Liver (tissue), 9 donors: ENCODE measurements around the gene RAB17. TPM values are rescaled to one million over a fixed set of nuclear protein-coding genes. Genes with fewer than 3 reads are reported as not detected.

ENCODE experiments used
- DNase-seq: peaks from one replicate; pipeline ENCODE4 v3.0.0-alpha.2; 2017; ENCODE audit warnings: low spot score
- H3K27ac ChIP-seq, 2 donors: one replicate each; pipeline ENCODE4 v1.7.0; 2013; ENCODE audit warnings: inconsistent platforms in 2 of 2, low read length in 2 of 2, control low read depth in 1 of 2, low read depth in 1 of 2, mild to moderate bottlenecking in 1 of 2
- H3K27me3 ChIP-seq, 4 donors: one replicate each; pipeline versions ENCODE4 v1.6.1 to v1.7.0; 2013; ENCODE audit warnings: low read length in 3 of 4, inconsistent platforms in 1 of 4, mild to moderate bottlenecking in 1 of 4, moderate library complexity in 1 of 4; ENCODE audit not compliant: control insufficient read depth in 4 of 4, insufficient read depth in 4 of 4
- H3K36me3 ChIP-seq, 4 donors: one replicate each; pipeline versions ENCODE4 v1.6.1 to v1.7.0; 2013; ENCODE audit warnings: low read length in 3 of 4, mild to moderate bottlenecking in 3 of 4, low read depth in 1 of 4, moderate library complexity in 1 of 4; ENCODE audit not compliant: control insufficient read depth in 4 of 4, insufficient read depth in 3 of 4
- H3K4me1 ChIP-seq, 4 donors: one replicate each; pipeline versions ENCODE4 v1.6.1 to v1.7.0; 2013; ENCODE audit warnings: low read length in 3 of 4, mild to moderate bottlenecking in 3 of 4, moderate library complexity in 1 of 4; ENCODE audit not compliant: control insufficient read depth in 4 of 4, insufficient read depth in 4 of 4
- H3K4me3 ChIP-seq, 3 donors: one replicate each; pipeline versions ENCODE4 v1.6.1 to v1.7.0; 2013; ENCODE audit warnings: low read length in 3 of 3, control low read depth in 1 of 3, low read depth in 1 of 3, mild to moderate bottlenecking in 1 of 3
- H3K9ac ChIP-seq, 2 donors: one replicate each; pipeline ENCODE4 v1.7.0; 2013; ENCODE audit warnings: low read length in 2 of 2, mild to moderate bottlenecking in 2 of 2, moderate library complexity in 2 of 2, control low read depth in 1 of 2, low read depth in 1 of 2
- H3K9me3 ChIP-seq, 4 donors: one replicate each; pipeline versions ENCODE4 v1.6.1 to v1.7.0; 2013; ENCODE audit warnings: low read length in 3 of 4; ENCODE audit not compliant: control insufficient read depth in 4 of 4
- CTCF ChIP-seq: fragments of 150-350 bp; IDR thresholded peaks from 2 replicates; pipeline ENCODE4 v1.5.1; 2017; ENCODE audit warnings: improper control_type of control experiment, low read depth, low read length; ENCODE audit not compliant: missing input control
- GABPA ChIP-seq, 2 donors: IDR thresholded peaks in 1 of 2; conservative IDR thresholded peaks in 1 of 2; 2 replicates each; pipeline ENCODE4 v1.6.1; 2016; ENCODE audit warnings: antibody characterized with exemption in 2 of 2, mild to moderate bottlenecking in 1 of 2, moderate library complexity in 1 of 2
- HNF4A ChIP-seq, 2 donors: conservative IDR thresholded peaks; 2 replicates each; pipeline ENCODE4 v1.6.1; 2016; ENCODE audit warnings: antibody characterized with exemption in 2 of 2, mild to moderate bottlenecking in 2 of 2
- HNF4G ChIP-seq: IDR thresholded peaks from 2 replicates; pipeline ENCODE4 v1.6.1; 2016; ENCODE audit warnings: antibody characterized with exemption
- JUND ChIP-seq, 2 donors: IDR thresholded peaks; 2 replicates each; pipeline ENCODE4 v1.6.1; 2016; ENCODE audit warnings: antibody characterized with exemption in 2 of 2
- NR2F2 ChIP-seq: IDR thresholded peaks from 2 replicates; pipeline ENCODE4 v1.6.1; 2016; ENCODE audit warnings: antibody characterized with exemption
- RAD21 ChIP-seq, 2 donors: IDR thresholded peaks; 2 replicates each; pipeline ENCODE4 v1.6.1; 2016; ENCODE audit warnings: antibody characterized with exemption in 2 of 2, mild to moderate bottlenecking in 2 of 2
- RXRA ChIP-seq, 2 donors: IDR thresholded peaks; 2 replicates each; pipeline ENCODE4 v1.6.1; 2017 to 2018; ENCODE audit warnings: antibody characterized with exemption in 2 of 2, mild to moderate bottlenecking in 1 of 2
- SP1 ChIP-seq: IDR thresholded peaks from 2 replicates; pipeline ENCODE4 v1.6.1; 2018; ENCODE audit warnings: antibody characterized with exemption, mild to moderate bottlenecking
- TAF1 ChIP-seq: conservative IDR thresholded peaks from 2 replicates; pipeline ENCODE4 v1.6.1; 2016; ENCODE audit warnings: antibody characterized with exemption, mild to moderate bottlenecking
- YY1 ChIP-seq: IDR thresholded peaks from 2 replicates; pipeline ENCODE4 v1.6.1; 2016; ENCODE audit warnings: antibody characterized with exemption, mild to moderate bottlenecking
- WGBS: extraction: QIAGEN DNeasy Blood & Tissue Kit; methylation state at CpG from one replicate; pipeline ENCODE4 v1.1.7; 2013; 5-methylcytosine and 5-hydroxymethylcytosine counted together
- polyA plus RNA-seq, 2 donors: library from polyadenylated mRNA; stranded (reverse) in 1 of 2; unstranded in 1 of 2; fragments of 200-250 nt in 1 of 2; fragments of >200 nt in 1 of 2; fragmentation: Nextera tagmentation in 1 of 2; extraction: Ambion mirVana in 1 of 2; gene quantifications; one replicate each; pipeline versions ENCODE4 v1.2.1 to v1.2.3, GENCODE V29; 2013 to 2015
- total RNA-seq, 2 donors: library from RNA; depleted of rRNA; stranded (reverse); fragments of >200 nt; gene quantifications; one replicate each; pipeline ENCODE4 v1.2.3, GENCODE V29; 2014
- TF ChIP-seq, protein P1 (sequence below): IDR thresholded peaks from 2 replicates; pipeline ENCODE4 v1.6.1; 2016; ENCODE audit warnings: antibody characterized with exemption
- TF ChIP-seq, protein P2 (sequence below): IDR thresholded peaks from 2 replicates; pipeline ENCODE4 v1.6.1; 2016; ENCODE audit warnings: antibody characterized with exemption, mild to moderate bottlenecking
- TF ChIP-seq, protein P3 (sequence below): IDR thresholded peaks from 2 replicates; pipeline ENCODE4 v1.6.1; 2016; ENCODE audit warnings: antibody characterized with exemption
- TF ChIP-seq, protein P4 (sequence below): IDR thresholded peaks from 2 replicates; pipeline ENCODE4 v1.6.1; 2016; ENCODE audit warnings: antibody characterized with exemption
- donor health status: healthy.
- donor health status: healthy.
- donor health status: healthy.
- donor health status: healthy.
- donor health status: healthy.

RAB17 gene
- total and polyA plus RNA-seq, 4 donors, result 17.8 to 96.5 (median 74.9) TPM

GRCh38 chr2:237591141-237591881 lies 777 bp upstream of the RAB17 start:
- no peaks in the 10 kb centered on the region for H3K9me3 ChIP-seq
- H3K27ac ChIP-seq, result peak overlapping the region; percentile 89 to 96
- DNase-seq, result no peak
- H3K9ac ChIP-seq, result peak overlapping the region in 1 of 2 donors; percentile 36
- peaks cover 14 to 55% (median 38%) of the 10 kb centered on the region in 4 donors for H3K4me1 ChIP-seq
- H3K36me3 ChIP-seq, result no peaks in the 10 kb centered on the region
- peak overlapping the region; percentile 30 to 64 (median 41) for H3K4me3 ChIP-seq
- H3K27me3 ChIP-seq, result no peaks in the 10 kb centered on the region
- no peak for TF ChIP-seq RAD21 (IDR thresholded peaks at IDR 0.05)
- TF ChIP-seq, protein P1, sequence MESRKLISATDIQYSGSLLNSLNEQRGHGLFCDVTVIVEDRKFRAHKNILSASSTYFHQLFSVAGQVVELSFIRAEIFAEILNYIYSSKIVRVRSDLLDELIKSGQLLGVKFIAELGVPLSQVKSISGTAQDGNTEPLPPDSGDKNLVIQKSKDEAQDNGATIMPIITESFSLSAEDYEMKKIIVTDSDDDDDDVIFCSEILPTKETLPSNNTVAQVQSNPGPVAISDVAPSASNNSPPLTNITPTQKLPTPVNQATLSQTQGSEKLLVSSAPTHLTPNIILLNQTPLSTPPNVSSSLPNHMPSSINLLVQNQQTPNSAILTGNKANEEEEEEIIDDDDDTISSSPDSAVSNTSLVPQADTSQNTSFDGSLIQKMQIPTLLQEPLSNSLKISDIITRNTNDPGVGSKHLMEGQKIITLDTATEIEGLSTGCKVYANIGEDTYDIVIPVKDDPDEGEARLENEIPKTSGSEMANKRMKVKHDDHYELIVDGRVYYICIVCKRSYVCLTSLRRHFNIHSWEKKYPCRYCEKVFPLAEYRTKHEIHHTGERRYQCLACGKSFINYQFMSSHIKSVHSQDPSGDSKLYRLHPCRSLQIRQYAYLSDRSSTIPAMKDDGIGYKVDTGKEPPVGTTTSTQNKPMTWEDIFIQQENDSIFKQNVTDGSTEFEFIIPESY, result no peak
- TF ChIP-seq NR2F2, result no peak
- no peak for TF ChIP-seq TAF1
- TF ChIP-seq GABPA (IDR thresholded peaks at IDR 0.05 in 1 of 2, conservative IDR thresholded peaks at IDR 0.05 in 1 of 2), result no peak
- TF ChIP-seq HNF4A (conservative IDR thresholded peaks at IDR 0.05), result no peak
- TF ChIP-seq, protein P2, sequence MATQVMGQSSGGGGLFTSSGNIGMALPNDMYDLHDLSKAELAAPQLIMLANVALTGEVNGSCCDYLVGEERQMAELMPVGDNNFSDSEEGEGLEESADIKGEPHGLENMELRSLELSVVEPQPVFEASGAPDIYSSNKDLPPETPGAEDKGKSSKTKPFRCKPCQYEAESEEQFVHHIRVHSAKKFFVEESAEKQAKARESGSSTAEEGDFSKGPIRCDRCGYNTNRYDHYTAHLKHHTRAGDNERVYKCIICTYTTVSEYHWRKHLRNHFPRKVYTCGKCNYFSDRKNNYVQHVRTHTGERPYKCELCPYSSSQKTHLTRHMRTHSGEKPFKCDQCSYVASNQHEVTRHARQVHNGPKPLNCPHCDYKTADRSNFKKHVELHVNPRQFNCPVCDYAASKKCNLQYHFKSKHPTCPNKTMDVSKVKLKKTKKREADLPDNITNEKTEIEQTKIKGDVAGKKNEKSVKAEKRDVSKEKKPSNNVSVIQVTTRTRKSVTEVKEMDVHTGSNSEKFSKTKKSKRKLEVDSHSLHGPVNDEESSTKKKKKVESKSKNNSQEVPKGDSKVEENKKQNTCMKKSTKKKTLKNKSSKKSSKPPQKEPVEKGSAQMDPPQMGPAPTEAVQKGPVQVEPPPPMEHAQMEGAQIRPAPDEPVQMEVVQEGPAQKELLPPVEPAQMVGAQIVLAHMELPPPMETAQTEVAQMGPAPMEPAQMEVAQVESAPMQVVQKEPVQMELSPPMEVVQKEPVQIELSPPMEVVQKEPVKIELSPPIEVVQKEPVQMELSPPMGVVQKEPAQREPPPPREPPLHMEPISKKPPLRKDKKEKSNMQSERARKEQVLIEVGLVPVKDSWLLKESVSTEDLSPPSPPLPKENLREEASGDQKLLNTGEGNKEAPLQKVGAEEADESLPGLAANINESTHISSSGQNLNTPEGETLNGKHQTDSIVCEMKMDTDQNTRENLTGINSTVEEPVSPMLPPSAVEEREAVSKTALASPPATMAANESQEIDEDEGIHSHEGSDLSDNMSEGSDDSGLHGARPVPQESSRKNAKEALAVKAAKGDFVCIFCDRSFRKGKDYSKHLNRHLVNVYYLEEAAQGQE, result no peak
- no peak for TF ChIP-seq JUND (IDR thresholded peaks at IDR 0.05)
- no peak for TF ChIP-seq SP1
- 52% methylated on average over 19 of the region's 19 CpGs for WGBS

DNA sequence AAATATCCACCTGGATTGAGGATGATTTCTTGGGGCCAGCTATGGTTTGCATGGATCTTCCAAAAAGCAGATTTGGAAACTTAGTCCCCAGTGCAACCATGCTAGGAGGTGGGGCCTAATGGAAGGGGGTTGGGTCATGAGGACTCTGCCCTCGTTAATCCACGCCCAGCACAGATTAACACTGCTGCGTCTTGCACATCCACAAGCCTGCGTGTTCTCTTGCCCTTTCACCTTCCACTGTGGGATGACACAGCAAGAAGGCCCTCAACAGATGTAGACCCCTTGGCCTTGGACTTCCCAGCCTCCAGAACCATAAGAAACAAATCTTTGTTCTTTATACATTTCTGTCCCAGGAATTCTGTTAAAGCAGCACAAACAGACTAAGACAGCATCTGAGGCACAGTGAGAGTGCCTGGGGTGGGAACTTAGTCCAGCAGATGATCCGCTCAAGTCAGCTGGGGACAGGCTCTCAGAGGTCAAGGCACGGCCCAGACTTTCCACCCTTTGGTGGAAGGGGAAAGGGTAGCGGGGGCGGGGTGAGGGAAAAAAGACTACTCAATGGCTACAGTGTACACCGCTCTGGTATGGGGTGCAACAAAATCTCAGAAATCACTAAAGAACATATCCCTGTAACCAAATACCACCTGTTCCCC lies 2.4 kb downstream of the RAB17 start:
- Histone ChIP-seq H3K9ac (peak overlapping the region in 1 of 2 donors; percentile 26), H3K4me3 (peak overlapping the region; percentile 9 to 60 (median 45)), H3K4me1 (peaks cover 16 to 66% (median 46%) of the 10 kb centered on the region in 4 donors), H3K27ac (peak overlapping the region; percentile 87 to 96), H3K27me3 (no peaks in the 10 kb centered on the region), H3K36me3 (peaks cover 0 to 4% (median 0%) of the 10 kb centered on the region in 4 donors), H3K9me3 (no peaks in the 10 kb centered on the region)
- DNase-seq, result no peak
- WGBS, result 42% methylated on average over 9 of the region's 9 CpGs
- TF ChIP-seq, protein P3, sequence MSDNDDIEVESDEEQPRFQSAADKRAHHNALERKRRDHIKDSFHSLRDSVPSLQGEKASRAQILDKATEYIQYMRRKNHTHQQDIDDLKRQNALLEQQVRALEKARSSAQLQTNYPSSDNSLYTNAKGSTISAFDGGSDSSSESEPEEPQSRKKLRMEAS, result peak; percentile 35
- TF ChIP-seq TAF1 (peak; percentile 17), RXRA (IDR thresholded peaks at IDR 0.05) (peak; percentile 67 to 84), HNF4G (peak; percentile 70), YY1 (peak; percentile 78), CTCF (no peak), RAD21 (IDR thresholded peaks at IDR 0.05) (peak in 1 of 2 donors; percentile 36), GABPA (IDR thresholded peaks at IDR 0.05 in 1 of 2, conservative IDR thresholded peaks at IDR 0.05 in 1 of 2) (no peak), JUND (IDR thresholded peaks at IDR 0.05) (peak in 1 of 2 donors; percentile 53)
- TF ChIP-seq, protein P4, sequence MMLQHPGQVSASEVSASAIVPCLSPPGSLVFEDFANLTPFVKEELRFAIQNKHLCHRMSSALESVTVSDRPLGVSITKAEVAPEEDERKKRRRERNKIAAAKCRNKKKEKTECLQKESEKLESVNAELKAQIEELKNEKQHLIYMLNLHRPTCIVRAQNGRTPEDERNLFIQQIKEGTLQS, result no peak
- TF ChIP-seq, protein P2, result peak; percentile 90
- TF ChIP-seq, protein P1, result peak; percentile 12
